Thyroid gland (tissue), 4 donors: ENCODE measurements around the gene KREMEN1. TPM values are rescaled to one million over a fixed set of nuclear protein-coding genes. Genes with fewer than 3 reads are reported as not detected.

ENCODE experiments used
- DNase-seq, 2 donors: peaks; one replicate each; pipeline ENCODE4 v3.0.0-alpha.2; 2019
- H3K27ac ChIP-seq, 3 donors: fragments of 200-600 bp; sonication (generic); 1 replicate in 2 of 3; 2 replicates in 1 of 3; pipeline ENCODE4 v1.5.1; 2016 to 2019; ENCODE audit warnings: mild to moderate bottlenecking in 1 of 3, moderate library complexity in 1 of 3
- H3K27me3 ChIP-seq: fragments of 200-600 bp; sonication (generic); one replicate; pipeline ENCODE4 v1.5.1; 2019
- H3K36me3 ChIP-seq, 2 donors: fragments of 200-600 bp; sonication (generic); one replicate each; pipeline ENCODE4 v1.5.1; 2016 to 2019
- H3K4me1 ChIP-seq, 2 donors: fragments of 200-600 bp; sonication (generic); one replicate each; pipeline ENCODE4 v1.5.1; 2017 to 2019
- H3K4me3 ChIP-seq, 3 donors: fragments of 200-600 bp; sonication (generic); replicated peaks in 1 of 3; 1 replicate in 2 of 3; 2 replicates in 1 of 3; pipeline ENCODE4 v1.5.1; 2016; ENCODE audit warnings: mild to moderate bottlenecking in 1 of 3
- H3K9me3 ChIP-seq: fragments of 200-600 bp; sonication (generic); one replicate; pipeline ENCODE4 v1.5.1; 2017
- POLR2A ChIP-seq, 2 donors: fragments of 450-650 bp; IDR thresholded peaks; one replicate each; pipeline ENCODE4 v1.6.1; 2017; ENCODE audit warnings: antibody characterized with exemption in 2 of 2, mild to moderate bottlenecking in 2 of 2, moderate library complexity in 1 of 2
- WGBS, 2 donors: methylation state at CpG; one replicate each; pipeline ENCODE4 v1.1.5; 2017; 5-methylcytosine and 5-hydroxymethylcytosine counted together
- intact Hi-C: fragments of 100-400 bp; cut with DNase I; formaldehyde crosslinking; loops from one replicate; pipeline ENCODE4 v1.15.1; 2023
- total RNA-seq, 4 donors: library from RNA; depleted of rRNA; stranded (reverse); fragments of >200 nt; gene quantifications; one replicate each; pipeline ENCODE4 v1.2.3, GENCODE V29; 2016
- TF ChIP-seq, protein P1 (sequence below), 6 experiments: fragments of 200-600 bp in 3 of 6; fragments of 450-650 bp in 3 of 6; sonication (generic) in 3 of 6; IDR thresholded peaks; one replicate each; pipeline ENCODE4 v1.5.1; 2016 to 2019; ENCODE audit warnings: antibody characterized with exemption in 6 of 6, mild to moderate bottlenecking in 2 of 6, inconsistent platforms in 1 of 6, moderate library complexity in 1 of 6

The KREMEN1 gene
- total RNA-seq, 4 donors from 2014 or later: 18.1 to 27.1 (median 25.6) TPM

- no peak for DNase-seq
- no peaks in the 10 kb centered on the region for H3K9me3 ChIP-seq
- 73 to 80% methylated on average over 4 of the region's 4 CpGs for WGBS, 2 donors
- no peak overlapping the region for H3K27ac ChIP-seq
- H3K27me3 ChIP-seq: no peaks in the 10 kb centered on the region
- H3K4me1 ChIP-seq: peaks cover 12 to 17% of the 10 kb centered on the region in 2 donors
- TF ChIP-seq, protein P1, sequence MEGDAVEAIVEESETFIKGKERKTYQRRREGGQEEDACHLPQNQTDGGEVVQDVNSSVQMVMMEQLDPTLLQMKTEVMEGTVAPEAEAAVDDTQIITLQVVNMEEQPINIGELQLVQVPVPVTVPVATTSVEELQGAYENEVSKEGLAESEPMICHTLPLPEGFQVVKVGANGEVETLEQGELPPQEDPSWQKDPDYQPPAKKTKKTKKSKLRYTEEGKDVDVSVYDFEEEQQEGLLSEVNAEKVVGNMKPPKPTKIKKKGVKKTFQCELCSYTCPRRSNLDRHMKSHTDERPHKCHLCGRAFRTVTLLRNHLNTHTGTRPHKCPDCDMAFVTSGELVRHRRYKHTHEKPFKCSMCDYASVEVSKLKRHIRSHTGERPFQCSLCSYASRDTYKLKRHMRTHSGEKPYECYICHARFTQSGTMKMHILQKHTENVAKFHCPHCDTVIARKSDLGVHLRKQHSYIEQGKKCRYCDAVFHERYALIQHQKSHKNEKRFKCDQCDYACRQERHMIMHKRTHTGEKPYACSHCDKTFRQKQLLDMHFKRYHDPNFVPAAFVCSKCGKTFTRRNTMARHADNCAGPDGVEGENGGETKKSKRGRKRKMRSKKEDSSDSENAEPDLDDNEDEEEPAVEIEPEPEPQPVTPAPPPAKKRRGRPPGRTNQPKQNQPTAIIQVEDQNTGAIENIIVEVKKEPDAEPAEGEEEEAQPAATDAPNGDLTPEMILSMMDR (IDR thresholded peaks at IDR 0.05): no peak
- H3K36me3 ChIP-seq: no peaks in the 10 kb centered on the region
- H3K4me3 ChIP-seq: no peak overlapping the region
- intact Hi-C loops: no loop called here
Observed at GRCh38 chr22:29208502-29208862, 135.6 kb downstream of the KREMEN1 start.

GRCh38 chr22:29208879-29209623, 136.2 kb downstream of the KREMEN1 start:
- Histone ChIP-seq H3K4me3 (no peak overlapping the region), H3K27ac (no peak overlapping the region), H3K27me3 (no peaks in the 10 kb centered on the region), H3K36me3 (no peaks in the 10 kb centered on the region), H3K9me3 (no peaks in the 10 kb centered on the region), H3K4me1 (peaks cover 12 to 17% of the 10 kb centered on the region in 2 donors)
- DNase-seq: peak; percentile 86 to 95
- TF ChIP-seq, protein P1 (IDR thresholded peaks at IDR 0.05): no peak
- no peak for TF ChIP-seq POLR2A (IDR thresholded peaks at IDR 0.05)
- intact Hi-C loops: no loop called here
- WGBS, 2 donors: 26 to 47% methylated on average over 12 to 14 of the region's 17 CpGs

- H3K4me1 ChIP-seq: peaks cover 12 to 17% of the 10 kb centered on the region in 2 donors
- no peak overlapping the region for H3K4me3 ChIP-seq
- no peaks in the 10 kb centered on the region for H3K9me3 ChIP-seq
- DNase-seq: no peak
- H3K36me3 ChIP-seq: no peaks in the 10 kb centered on the region
- no peak overlapping the region for H3K27ac ChIP-seq
- TF ChIP-seq, protein P1 (IDR thresholded peaks at IDR 0.05): no peak
- TF ChIP-seq POLR2A (IDR thresholded peaks at IDR 0.05): no peak
- intact Hi-C loops: no loop called here
- no peaks in the 10 kb centered on the region for H3K27me3 ChIP-seq
- 66 to 76% methylated on average over 3 of the region's 3 CpGs for WGBS, 2 donors
Observed at GRCh38 chr22:29209624-29209929, 136.7 kb downstream of the KREMEN1 start.

DNA sequence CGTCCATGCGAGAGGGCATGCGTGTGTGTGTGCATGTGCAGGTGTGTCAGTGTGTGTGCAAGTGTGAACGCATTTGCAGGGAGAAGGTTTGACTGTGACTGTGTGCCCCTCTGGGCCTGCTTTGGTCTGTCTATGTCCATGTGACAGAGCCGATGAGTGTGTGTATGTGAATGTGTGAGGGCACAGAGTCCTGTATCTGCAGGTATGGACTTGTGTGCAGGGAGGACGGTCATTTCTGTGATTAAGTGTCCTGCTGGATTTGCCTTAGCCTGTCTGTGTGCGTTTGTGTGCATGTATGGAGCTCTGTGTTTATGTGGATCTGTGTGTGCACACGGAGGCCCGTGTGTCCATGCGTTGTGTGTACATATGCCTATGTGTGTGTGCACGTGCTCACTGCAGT, 138.2 kb downstream of the KREMEN1 start:
- no peaks in the 10 kb centered on the region for H3K9me3 ChIP-seq
- H3K27me3 ChIP-seq: no peaks in the 10 kb centered on the region
- no peak overlapping the region for H3K4me3 ChIP-seq
- 84 to 86% methylated on average over 11 of the region's 11 CpGs for WGBS, 2 donors
- no peak for TF ChIP-seq POLR2A (IDR thresholded peaks at IDR 0.05)
- TF ChIP-seq, protein P1 (IDR thresholded peaks at IDR 0.05): no peak
- intact Hi-C loops: no loop called here
- peaks cover 11 to 12% of the 10 kb centered on the region in 2 donors for H3K4me1 ChIP-seq
- no peak for DNase-seq
- H3K36me3 ChIP-seq: no peaks in the 10 kb centered on the region
- no peak overlapping the region for H3K27ac ChIP-seq

DNA sequence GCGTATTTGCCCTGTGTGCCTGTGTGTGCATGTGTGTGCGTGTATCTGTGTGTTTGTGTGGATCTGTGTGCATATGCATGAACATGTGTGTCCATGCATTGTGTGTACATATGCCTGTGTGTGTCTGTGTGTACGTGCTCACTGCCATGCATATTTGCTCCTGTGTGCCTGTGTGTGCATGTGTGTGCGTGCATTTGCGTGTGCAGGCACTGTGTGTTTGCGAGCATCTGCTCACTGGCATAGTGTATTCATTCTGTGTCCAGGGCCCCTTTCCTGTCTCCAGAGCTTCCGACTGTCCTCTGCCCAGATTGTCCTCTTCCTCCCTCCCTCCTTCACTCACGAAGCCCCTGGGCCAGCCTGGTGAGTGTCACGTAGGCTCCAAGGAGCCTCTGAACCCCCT, 138.6 kb downstream of the KREMEN1 start:
- intact Hi-C loops: no loop called here
- no peak for DNase-seq
- Histone ChIP-seq H3K9me3 (no peaks in the 10 kb centered on the region), H3K27me3 (no peaks in the 10 kb centered on the region), H3K4me1 (peaks cover 7 to 8% of the 10 kb centered on the region in 2 donors), H3K36me3 (no peaks in the 10 kb centered on the region), H3K4me3 (no peak overlapping the region), H3K27ac (no peak overlapping the region)
- TF ChIP-seq POLR2A (IDR thresholded peaks at IDR 0.05): no peak
- TF ChIP-seq, protein P1 (IDR thresholded peaks at IDR 0.05): no peak
- 94 to 97% methylated on average over 9 of the region's 9 CpGs for WGBS, 2 donors
